Loucy (cell line): Measurements from ENCODE around the gene LRRC73.

Source experiments
- H2AFZ ChIP-seq: fragments of 200-600 bp; sonication (generic); 2 replicates; pipeline ENCODE4 v1.6.0; 2016; ENCODE audit warnings: antibody characterized with exemption, mild to moderate bottlenecking, low read length, moderate library complexity
- H3F3A ChIP-seq: fragments of 200-600 bp; 2 replicates; pipeline ENCODE4 v1.6.0; 2016; ENCODE audit warnings: antibody characterized with exemption, low read depth, mild to moderate bottlenecking
- H3K27me3 ChIP-seq: fragments of 200-600 bp; sonication (generic); 2 replicates; pipeline ENCODE4 v1.6.1; 2014; ENCODE audit warnings: low read length, mild to moderate bottlenecking; ENCODE audit not compliant: insufficient read depth, poor library complexity, severe bottlenecking
- H3K36me3 ChIP-seq: fragments of 200-600 bp; sonication (generic); 2 replicates; pipeline ENCODE4 v1.6.1; 2016; ENCODE audit warnings: low read length; ENCODE audit not compliant: insufficient read depth
- H3K4me1 ChIP-seq: fragments of 200-600 bp; sonication (generic); 2 replicates; pipeline ENCODE4 v1.5.1; 2014; ENCODE audit warnings: low read length, mild to moderate bottlenecking; ENCODE audit not compliant: insufficient read depth, poor library complexity, severe bottlenecking
- H3K4me2 ChIP-seq: fragments of 200-600 bp; sonication (generic); 2 replicates; pipeline ENCODE4 v1.6.0; 2014; ENCODE audit warnings: antibody characterized with exemption, low read length, low read depth, mild to moderate bottlenecking; ENCODE audit not compliant: poor library complexity, severe bottlenecking
- H3K4me3 ChIP-seq: fragments of 200-600 bp; sonication (generic); 2 replicates; pipeline ENCODE4 v1.5.1; 2014; ENCODE audit warnings: low read length, mild to moderate bottlenecking, mixed read lengths; ENCODE audit not compliant: poor library complexity, severe bottlenecking
- H3K79me2 ChIP-seq: fragments of 200-600 bp; sonication (generic); 2 replicates; pipeline ENCODE4 v1.6.1; 2014; ENCODE audit warnings: low read length; ENCODE audit not compliant: insufficient read depth
- H3K9ac ChIP-seq: fragments of 200-600 bp; sonication (generic); 2 replicates; pipeline ENCODE4 v1.6.0; 2014; ENCODE audit warnings: mild to moderate bottlenecking, low read depth, low read length, moderate library complexity; ENCODE audit not compliant: poor library complexity, severe bottlenecking
- H3K9me2 ChIP-seq: fragments of 200-600 bp; sonication (generic); replicated peaks from 2 replicates; pipeline ENCODE4 v1.6.1; 2016; ENCODE audit warnings: low read depth, low read length, mixed read lengths
- H3K9me3 ChIP-seq: fragments of 200-600 bp; sonication (generic); 2 replicates; pipeline ENCODE4 v1.6.1; 2014; ENCODE audit warnings: mild to moderate bottlenecking, antibody characterized with exemption, low read length, low read depth; ENCODE audit not compliant: insufficient read depth
- H4K20me1 ChIP-seq: fragments of 200-600 bp; sonication (generic); 2 replicates; pipeline ENCODE4 v1.6.0; 2014; ENCODE audit warnings: antibody characterized with exemption, low read length, mild to moderate bottlenecking; ENCODE audit not compliant: insufficient read depth, poor library complexity, severe bottlenecking
- CTCF ChIP-seq: fragments of 200-600 bp; sonication (generic); conservative IDR thresholded peaks from 2 replicates; pipeline ENCODE4 v1.5.1; 2014; ENCODE audit warnings: mild to moderate bottlenecking, antibody characterized with exemption, low read length
- EZH2phosphoT487 ChIP-seq: fragments of 200-600 bp; IDR thresholded peaks from 2 replicates; pipeline ENCODE4 v1.6.1; 2018; ENCODE audit warnings: antibody characterized with exemption, mild to moderate bottlenecking, moderate library complexity, borderline replicate concordance

LRRC73 gene

DNA sequence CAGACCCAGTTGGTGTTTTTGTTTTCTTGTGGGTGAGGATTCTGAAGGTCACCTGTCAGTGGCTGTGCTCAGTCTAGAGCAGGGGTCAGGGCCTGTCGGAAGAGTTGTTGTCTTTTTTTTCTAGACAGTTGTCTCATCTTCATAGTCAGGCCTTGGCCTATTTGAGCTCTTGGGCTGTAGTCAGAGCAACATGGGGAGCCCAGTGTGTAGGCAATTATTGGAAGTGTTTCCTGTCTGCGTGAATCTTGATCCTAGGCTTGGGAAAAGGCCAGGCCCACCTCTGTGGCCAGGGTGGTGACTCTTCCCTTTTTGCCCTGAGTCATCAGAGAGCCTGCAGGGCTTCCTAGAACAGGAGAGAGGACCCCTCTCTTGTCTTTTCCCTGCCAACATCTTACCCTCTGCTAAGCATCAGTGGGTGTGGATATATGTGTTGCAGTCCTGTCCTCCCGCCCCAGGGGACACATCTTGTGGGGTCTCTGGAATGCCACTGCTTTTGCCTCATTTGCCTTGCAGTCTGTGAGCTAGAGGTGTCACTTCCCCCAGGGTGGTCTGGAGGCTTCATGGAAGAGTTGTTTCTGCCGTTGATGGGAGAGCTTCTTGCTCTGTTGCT is 21.4 kb downstream of the LRRC73 start:
- no peaks in the 10 kb centered on the region for H3K79me2 ChIP-seq
- no peaks in the 10 kb centered on the region for H3K36me3 ChIP-seq
- H3K9me2 ChIP-seq, result no peaks in the 10 kb centered on the region
- H3K4me3 ChIP-seq, result no peak overlapping the region
- no peak overlapping the region for H3K4me2 ChIP-seq
- TF ChIP-seq CTCF, result no peak
- no peak for TF ChIP-seq EZH2phosphoT487
- no peak overlapping the region for H3K9ac ChIP-seq
- H3K9me3 ChIP-seq, result no peaks in the 10 kb centered on the region
- no peaks in the 10 kb centered on the region for H3K4me1 ChIP-seq
- no peaks in the 10 kb centered on the region for H3F3A ChIP-seq
- H3K27me3 ChIP-seq, result no peaks in the 10 kb centered on the region
- no peak overlapping the region for H2AFZ ChIP-seq
- peaks cover 4% of the 10 kb centered on the region for H4K20me1 ChIP-seq

DNA sequence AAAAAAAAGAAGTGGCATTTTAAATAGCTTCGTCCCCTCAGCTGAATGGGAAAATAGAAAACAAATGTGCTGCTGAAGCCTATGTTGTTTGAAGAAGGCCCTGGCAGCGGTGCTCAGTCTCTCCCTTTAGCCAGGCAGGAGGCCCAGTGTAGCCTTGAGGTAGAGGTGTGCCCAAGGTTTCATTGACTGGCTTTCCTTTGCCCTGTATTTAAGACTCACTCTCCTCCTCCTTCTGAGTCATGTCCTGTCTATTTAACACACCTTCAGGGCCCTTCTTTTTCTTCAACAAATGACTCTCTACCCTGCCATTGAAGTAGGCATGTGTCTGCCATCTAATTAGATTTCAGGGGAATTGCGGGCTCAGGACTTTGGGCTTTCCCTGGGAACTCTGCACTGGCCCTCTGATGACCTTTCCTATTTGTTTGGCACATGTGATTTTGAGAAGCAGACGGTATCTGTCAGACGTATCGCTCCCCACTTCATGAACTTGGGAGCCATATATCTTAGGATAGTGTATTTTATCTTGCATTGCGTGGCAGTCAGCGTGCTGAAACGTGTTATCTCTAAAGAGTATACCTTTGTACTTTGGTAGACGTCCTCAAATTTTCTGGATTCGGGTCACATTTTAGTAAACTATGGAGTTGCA is 28.4 kb downstream of the LRRC73 start:
- no peaks in the 10 kb centered on the region for H3K27me3 ChIP-seq
- no peaks in the 10 kb centered on the region for H3K9me3 ChIP-seq
- peaks cover 34% of the 10 kb centered on the region for H3K4me1 ChIP-seq
- no peak overlapping the region for H3K9ac ChIP-seq
- H3K4me2 ChIP-seq, result peak overlapping the region; percentile 26
- H2AFZ ChIP-seq, result no peak overlapping the region
- no peaks in the 10 kb centered on the region for H3K36me3 ChIP-seq
- H3K9me2 ChIP-seq, result no peaks in the 10 kb centered on the region
- H4K20me1 ChIP-seq, result peaks cover 4% of the 10 kb centered on the region
- peaks cover 36% of the 10 kb centered on the region for H3K79me2 ChIP-seq
- no peaks in the 10 kb centered on the region for H3F3A ChIP-seq
- H3K4me3 ChIP-seq, result no peak overlapping the region
- TF ChIP-seq EZH2phosphoT487 (no peak), CTCF (no peak)

GRCh38 chr6:43481075-43481474 is 29.1 kb downstream of the LRRC73 start:
- peaks cover 36% of the 10 kb centered on the region for H3K79me2 ChIP-seq
- H3K4me2 ChIP-seq, result peak overlapping the region; percentile 84
- H3K9ac ChIP-seq, result no peak overlapping the region

More at GRCh38 chr6:43481075-43481474, 29.1 kb downstream of the LRRC73 start:
- H3K4me1 ChIP-seq, result peaks cover 34% of the 10 kb centered on the region
- no peak overlapping the region for H2AFZ ChIP-seq
- H3K27me3 ChIP-seq, result no peaks in the 10 kb centered on the region
- no peak overlapping the region for H3K4me3 ChIP-seq
- peaks cover 4% of the 10 kb centered on the region for H4K20me1 ChIP-seq
- TF ChIP-seq EZH2phosphoT487 (no peak), CTCF (no peak)
- H3F3A ChIP-seq, result no peaks in the 10 kb centered on the region
- H3K9me3 ChIP-seq, result no peaks in the 10 kb centered on the region
- H3K36me3 ChIP-seq, result no peaks in the 10 kb centered on the region
- no peaks in the 10 kb centered on the region for H3K9me2 ChIP-seq
